ENCODE measurements around the gene NHP2.

GRCh38 chr5:178165581-178165980 is 11.9 kb upstream of the NHP2 start:
- no peak for TF ChIP-seq POLR2AphosphoS5 (IDR thresholded peaks at IDR 0.05)
- TF ChIP-seq, protein P1, sequence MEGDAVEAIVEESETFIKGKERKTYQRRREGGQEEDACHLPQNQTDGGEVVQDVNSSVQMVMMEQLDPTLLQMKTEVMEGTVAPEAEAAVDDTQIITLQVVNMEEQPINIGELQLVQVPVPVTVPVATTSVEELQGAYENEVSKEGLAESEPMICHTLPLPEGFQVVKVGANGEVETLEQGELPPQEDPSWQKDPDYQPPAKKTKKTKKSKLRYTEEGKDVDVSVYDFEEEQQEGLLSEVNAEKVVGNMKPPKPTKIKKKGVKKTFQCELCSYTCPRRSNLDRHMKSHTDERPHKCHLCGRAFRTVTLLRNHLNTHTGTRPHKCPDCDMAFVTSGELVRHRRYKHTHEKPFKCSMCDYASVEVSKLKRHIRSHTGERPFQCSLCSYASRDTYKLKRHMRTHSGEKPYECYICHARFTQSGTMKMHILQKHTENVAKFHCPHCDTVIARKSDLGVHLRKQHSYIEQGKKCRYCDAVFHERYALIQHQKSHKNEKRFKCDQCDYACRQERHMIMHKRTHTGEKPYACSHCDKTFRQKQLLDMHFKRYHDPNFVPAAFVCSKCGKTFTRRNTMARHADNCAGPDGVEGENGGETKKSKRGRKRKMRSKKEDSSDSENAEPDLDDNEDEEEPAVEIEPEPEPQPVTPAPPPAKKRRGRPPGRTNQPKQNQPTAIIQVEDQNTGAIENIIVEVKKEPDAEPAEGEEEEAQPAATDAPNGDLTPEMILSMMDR (IDR thresholded peaks at IDR 0.05) = no peak
